Mesenchymal stem cell (in vitro differentiated cells and primary cell): Measurements from ENCODE around the gene CCDC187.
A peak's percentile ranks its signal among the peaks of the same experiment; 100 is the strongest.

Experiments
- DNase-seq: peaks from one replicate; pipeline ENCODE4 v3.0.0-alpha.2; 2013
- H2AFZ ChIP-seq: one replicate; pipeline ENCODE4 v1.6.1; 2013; ENCODE audit warnings: low read depth, mild to moderate bottlenecking, control low read depth, inconsistent platforms, low read length, moderate library complexity
- H2AK5ac ChIP-seq: 2 replicates; pipeline ENCODE4 v1.6.1; 2013; ENCODE audit warnings: low read length, moderate library complexity, mild to moderate bottlenecking, inconsistent platforms; ENCODE audit not compliant: severe bottlenecking
- H2BK120ac ChIP-seq: one replicate; pipeline ENCODE4 v1.6.1; 2013; ENCODE audit warnings: low read depth, mild to moderate bottlenecking, inconsistent platforms, low read length, moderate library complexity
- H2BK12ac ChIP-seq, 2 experiments: one replicate each; pipeline ENCODE4 v1.6.1; 2013; ENCODE audit warnings: inconsistent platforms in 2 of 2, low read length in 2 of 2, mild to moderate bottlenecking in 2 of 2, moderate library complexity in 2 of 2, control low read depth in 1 of 2
- H2BK15ac ChIP-seq: one replicate; pipeline ENCODE4 v1.6.1; 2013; ENCODE audit warnings: mild to moderate bottlenecking, low read depth, inconsistent platforms; ENCODE audit not compliant: poor library complexity, severe bottlenecking
- H2BK5ac ChIP-seq: 2 replicates; pipeline ENCODE4 v1.6.1; 2013; ENCODE audit warnings: low read depth, mild to moderate bottlenecking, low read length, control low read depth, inconsistent platforms; ENCODE audit not compliant: poor library complexity, severe bottlenecking
- H3K14ac ChIP-seq, 2 experiments: one replicate each; pipeline ENCODE4 v1.6.1; 2013; ENCODE audit warnings: inconsistent platforms in 2 of 2, low read length in 2 of 2, control low read depth in 1 of 2, mild to moderate bottlenecking in 1 of 2, moderate library complexity in 1 of 2
- H3K18ac ChIP-seq, 2 experiments: one replicate each; pipeline ENCODE4 v1.6.1; 2013; ENCODE audit warnings: inconsistent platforms in 2 of 2, low read length in 2 of 2, control low read depth in 1 of 2, low read depth in 1 of 2, mild to moderate bottlenecking in 1 of 2
- H3K23ac ChIP-seq, 2 experiments: one replicate each; pipeline ENCODE4 v1.6.1; 2013; ENCODE audit warnings: inconsistent platforms in 2 of 2, low read length in 2 of 2, mild to moderate bottlenecking in 2 of 2, moderate library complexity in 2 of 2, control low read depth in 1 of 2
- H3K27ac ChIP-seq: 2 replicates; pipeline ENCODE4 v1.5.1; 2013; ENCODE audit warnings: mild to moderate bottlenecking, moderate library complexity, low read length, control low read depth, inconsistent platforms; ENCODE audit not compliant: poor library complexity, severe bottlenecking
- H3K27me3 ChIP-seq, 2 experiments: 2 replicates each; pipeline versions ENCODE4 v1.6.1 to v1.7.0; 2013; ENCODE audit warnings: low read length in 2 of 2, mild to moderate bottlenecking in 2 of 2, moderate library complexity in 2 of 2, control low read depth in 1 of 2, inconsistent platforms in 1 of 2; ENCODE audit not compliant: control insufficient read depth in 1 of 2, insufficient read depth in 1 of 2
- H3K36me3 ChIP-seq, 2 experiments: 2 replicates each; pipeline versions ENCODE4 v1.6.1 to v1.7.0; 2013; ENCODE audit warnings: low read length in 2 of 2, control low read depth in 1 of 2, inconsistent platforms in 1 of 2, low read depth in 1 of 2, mild to moderate bottlenecking in 1 of 2; ENCODE audit not compliant: insufficient read depth in 2 of 2, control insufficient read depth in 1 of 2
- H3K4ac ChIP-seq, 2 experiments: one replicate each; pipeline ENCODE4 v1.6.1; 2013; ENCODE audit warnings: inconsistent platforms in 2 of 2, low read length in 2 of 2, mild to moderate bottlenecking in 2 of 2, moderate library complexity in 2 of 2, control low read depth in 1 of 2, low read depth in 1 of 2
- H3K4me1 ChIP-seq: 2 replicates; pipeline ENCODE4 v1.6.1; 2013; ENCODE audit warnings: low read depth, low read length, control low read depth; ENCODE audit not compliant: control insufficient read depth, insufficient read depth
- H3K4me2 ChIP-seq: 2 replicates; pipeline ENCODE4 v1.6.1; 2013; ENCODE audit warnings: low read length, mild to moderate bottlenecking, inconsistent platforms; ENCODE audit not compliant: poor library complexity, severe bottlenecking
- H3K4me3 ChIP-seq, 2 experiments: 2 replicates each; pipeline versions ENCODE4 v1.5.1 to v1.7.0; 2013; ENCODE audit warnings: low read length in 2 of 2, mild to moderate bottlenecking in 2 of 2, control low read depth in 1 of 2, low read depth in 1 of 2; ENCODE audit not compliant: insufficient read depth in 1 of 2
- H3K79me1 ChIP-seq: replicated peaks from 2 replicates; pipeline ENCODE4 v1.6.1; 2013; ENCODE audit warnings: mild to moderate bottlenecking, control low read depth, low read length, inconsistent platforms; ENCODE audit not compliant: poor library complexity, severe bottlenecking
- H3K9ac ChIP-seq: 2 replicates; pipeline ENCODE4 v1.7.0; 2013; ENCODE audit warnings: mild to moderate bottlenecking, low read length, moderate library complexity
- H3K9me3 ChIP-seq: 2 replicates; pipeline ENCODE4 v1.7.0; 2013; ENCODE audit warnings: mild to moderate bottlenecking, low read length; ENCODE audit not compliant: control insufficient read depth
- H4K8ac ChIP-seq: one replicate; pipeline ENCODE4 v1.6.1; 2013; ENCODE audit warnings: inconsistent platforms, mild to moderate bottlenecking, low read length, moderate library complexity
- H4K91ac ChIP-seq: one replicate; pipeline ENCODE4 v1.6.1; 2013; ENCODE audit warnings: mild to moderate bottlenecking, low read length, inconsistent platforms
- WGBS: methylation state at CpG from one replicate; pipeline ENCODE4 v1.1.7; 2013; ENCODE audit warnings: mixed read lengths; 5-methylcytosine and 5-hydroxymethylcytosine counted together

CCDC187 gene

GRCh38 chr9:136270173-136270705 lies 33.7 kb downstream of the CCDC187 start:
- H3K4ac ChIP-seq: no peak overlapping the region
- no peak overlapping the region for H4K8ac ChIP-seq
- H3K9me3 ChIP-seq: peaks cover 2% of the 10 kb centered on the region
- no peak overlapping the region for H2AK5ac ChIP-seq
- H3K27ac ChIP-seq: no peak overlapping the region
- no peak overlapping the region for H2BK12ac ChIP-seq
- peaks cover 17 to 67% of the 10 kb centered on the region in 2 experiments for H3K27me3 ChIP-seq
- H2BK5ac ChIP-seq: no peak overlapping the region
- no peak overlapping the region for H3K23ac ChIP-seq
- no peak overlapping the region for H3K9ac ChIP-seq
- WGBS: 86% methylated on average over 11 of the region's 13 CpGs
- no peak overlapping the region for H2BK120ac ChIP-seq
- H2BK15ac ChIP-seq: no peak overlapping the region
- no peak overlapping the region for H3K14ac ChIP-seq
- H3K4me2 ChIP-seq: no peak overlapping the region
- H3K4me3 ChIP-seq: no peak overlapping the region
- no peak overlapping the region for H4K91ac ChIP-seq
- no peaks in the 10 kb centered on the region for H3K79me1 ChIP-seq
- H3K36me3 ChIP-seq: peaks cover 0 to 3% of the 10 kb centered on the region in 2 experiments
- DNase-seq: no peak
- peaks cover 10% of the 10 kb centered on the region for H3K4me1 ChIP-seq
- no peak overlapping the region for H3K18ac ChIP-seq
- H2AFZ ChIP-seq: no peak overlapping the region

- DNase-seq: no peak
- Histone ChIP-seq H4K8ac (no peak overlapping the region), H3K23ac (peak overlapping the region in 1 of 2 experiments; percentile 3), H3K27ac (no peak overlapping the region), H3K27me3 (peaks cover 2 to 62% of the 10 kb centered on the region in 2 experiments), H3K4me2 (no peak overlapping the region), H3K14ac (no peak overlapping the region), H2BK12ac (no peak overlapping the region), H2BK5ac (no peak overlapping the region), H2AK5ac (no peak overlapping the region), H3K9ac (no peak overlapping the region), H3K4ac (no peak overlapping the region), H3K18ac (no peak overlapping the region), H2AFZ (no peak overlapping the region), H4K91ac (no peak overlapping the region), H3K36me3 (no peaks in the 10 kb centered on the region), H3K4me3 (no peak overlapping the region), H3K9me3 (peaks cover 2% of the 10 kb centered on the region), H3K4me1 (peaks cover 9% of the 10 kb centered on the region), H2BK15ac (no peak overlapping the region), H2BK120ac (no peak overlapping the region), H3K79me1 (no peaks in the 10 kb centered on the region)
- 70% methylated on average over 6 of the region's 6 CpGs for WGBS
These were observed 35.2 kb downstream of the CCDC187 start for GRCh38 chr9:136268735-136269134.

GRCh38 chr9:136268318-136268717 lies 35.6 kb downstream of the CCDC187 start:
- Histone ChIP-seq H3K14ac (no peak overlapping the region), H2BK12ac (no peak overlapping the region), H3K4me2 (no peak overlapping the region), H3K18ac (no peak overlapping the region), H3K79me1 (no peaks in the 10 kb centered on the region), H2BK5ac (no peak overlapping the region), H3K27me3 (peaks cover 3 to 63% of the 10 kb centered on the region in 2 experiments), H2BK15ac (no peak overlapping the region), H3K23ac (no peak overlapping the region), H3K4me1 (peaks cover 9% of the 10 kb centered on the region), H4K91ac (no peak overlapping the region), H3K9ac (no peak overlapping the region), H3K4me3 (no peak overlapping the region), H3K4ac (no peak overlapping the region), H2AK5ac (no peak overlapping the region), H2BK120ac (no peak overlapping the region), H3K36me3 (no peaks in the 10 kb centered on the region), H4K8ac (no peak overlapping the region), H3K27ac (no peak overlapping the region), H3K9me3 (peaks cover 2% of the 10 kb centered on the region), H2AFZ (no peak overlapping the region)
- no peak for DNase-seq
- 5% methylated on average over 3 of the region's 6 CpGs for WGBS

DNA sequence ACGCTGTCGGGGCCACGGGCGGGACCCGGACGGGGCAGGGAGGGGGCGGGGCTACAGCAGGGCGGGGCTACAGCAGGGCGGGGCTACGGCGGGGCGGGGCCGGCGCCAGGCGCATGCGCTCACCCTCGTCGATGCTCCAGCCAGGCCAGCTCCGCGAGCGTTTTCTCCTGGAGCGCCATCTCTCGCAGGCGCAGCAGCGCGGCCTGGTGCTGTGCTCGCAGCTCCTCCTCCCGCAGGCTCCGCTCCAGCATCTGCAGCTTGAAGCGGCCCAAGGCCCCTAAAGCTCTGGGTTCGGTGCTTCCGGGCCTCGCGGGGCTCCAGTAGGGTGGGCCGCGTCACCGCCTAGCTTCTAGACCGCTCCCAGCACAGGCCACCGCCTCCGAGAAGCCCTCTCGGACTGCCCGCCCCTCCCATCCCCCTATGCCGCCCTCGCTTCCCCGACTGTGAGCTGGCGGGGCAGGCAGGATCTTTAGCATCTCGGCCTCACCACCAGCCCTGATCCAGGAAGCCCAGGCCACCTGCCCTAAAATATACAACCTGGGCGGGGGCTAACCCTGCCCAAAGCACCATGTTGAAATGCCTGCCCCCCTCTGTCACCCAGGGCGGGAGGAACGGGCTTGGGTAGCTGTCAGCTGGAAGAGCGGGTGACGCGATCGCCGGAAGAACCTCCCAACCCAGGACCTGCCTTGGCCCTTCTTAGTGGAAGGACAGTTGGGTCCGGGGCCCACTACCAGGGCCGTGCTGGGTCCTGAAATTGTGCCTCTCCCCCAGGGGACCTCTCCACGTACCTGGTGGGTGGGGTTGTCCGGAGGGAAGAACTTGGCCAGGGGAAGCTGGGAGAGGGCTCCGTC lies 36.4 kb downstream of the CCDC187 start:
- 16% methylated on average over 55 of the region's 60 CpGs for WGBS
- H3K9me3 ChIP-seq: peaks cover 2% of the 10 kb centered on the region
- no peak overlapping the region for H3K27ac ChIP-seq
- H3K27me3 ChIP-seq: peaks cover 3 to 65% of the 10 kb centered on the region in 2 experiments
- peak overlapping the region; percentile 87 for H2BK15ac ChIP-seq
- peak overlapping the region in 1 of 2 experiments; percentile 42 for H3K4ac ChIP-seq
- no peak overlapping the region for H2AK5ac ChIP-seq
- no peaks in the 10 kb centered on the region for H3K36me3 ChIP-seq
- peak overlapping the region; percentile 77 for H3K9ac ChIP-seq
- peak; percentile 77 for DNase-seq
- no peak overlapping the region for H2BK12ac ChIP-seq
- H4K91ac ChIP-seq: peak overlapping the region; percentile 57
- H3K4me2 ChIP-seq: peak overlapping the region; percentile 54
- H3K79me1 ChIP-seq: no peaks in the 10 kb centered on the region
- no peak overlapping the region for H3K23ac ChIP-seq
- peak overlapping the region; percentile 56 for H2AFZ ChIP-seq
- peak overlapping the region; percentile 44 to 72 for H3K18ac ChIP-seq
- no peak overlapping the region for H2BK5ac ChIP-seq
- peak overlapping the region; percentile 47 to 71 for H3K4me3 ChIP-seq
- peak overlapping the region in 1 of 2 experiments; percentile 19 for H3K14ac ChIP-seq
- H2BK120ac ChIP-seq: peak overlapping the region; percentile 85
- H3K4me1 ChIP-seq: peaks cover 9% of the 10 kb centered on the region
- H4K8ac ChIP-seq: peak overlapping the region; percentile 92
